Vagina (tissue), 2 donors: ENCODE results near the gene PDK2.

Experiments
- CTCF ChIP-seq, 3 experiments: fragments of 450-650 bp in 2 of 3; fragments of 200-600 bp in 1 of 3; sonication (generic) in 1 of 3; IDR thresholded peaks; one replicate each; pipeline ENCODE4 v1.5.1; 2017 to 2019; ENCODE audit warnings: antibody characterized with exemption in 3 of 3, mild to moderate bottlenecking in 2 of 3, moderate library complexity in 2 of 3
- POLR2A ChIP-seq, 2 donors: fragments of 450-650 bp; IDR thresholded peaks; one replicate each; pipeline ENCODE4 v1.6.1; 2017; ENCODE audit warnings: antibody characterized with exemption in 2 of 2, mild to moderate bottlenecking in 2 of 2, moderate library complexity in 2 of 2
- POLR2AphosphoS5 ChIP-seq, 2 donors: sonication (generic); formaldehyde crosslinking; IDR thresholded peaks; one replicate each; pipeline ENCODE4 v1.9.0; 2017; ENCODE audit warnings: antibody characterized with exemption in 2 of 2, mild to moderate bottlenecking in 2 of 2, low read depth in 1 of 2; ENCODE audit not compliant: insufficient read depth in 1 of 2

- TF ChIP-seq CTCF (IDR thresholded peaks at IDR 0.05), result no peak
- TF ChIP-seq POLR2AphosphoS5 (IDR thresholded peaks at IDR 0.05; ENCODE audit: insufficient read depth in 1 of 2, low read depth in 1 of 2), result no peak
- no peak for TF ChIP-seq POLR2A (IDR thresholded peaks at IDR 0.05)
Measured at GRCh38 chr17:50056961-50057330, 38.2 kb upstream of the PDK2 start.
